Measurements from ENCODE around the gene TENT5A.
"Not testable (repeated sequence)": the region's sequence is repeated elsewhere in the genome, so short reads cannot be mapped to it uniquely, and the experiment has no call there.

The TENT5A gene

GRCh38 chr6:81749707-81750106 is 2.8 kb downstream of the TENT5A start:
- no peak for DNase-seq

- DNase-seq: no peak
Observed at GRCh38 chr6:81748994-81749393, 3.5 kb downstream of the TENT5A start.

GRCh38 chr6:81747327-81747726 is 5.2 kb downstream of the TENT5A start:
- DNase-seq: no peak

- DNase-seq: no peak
Observed at GRCh38 chr6:81744131-81744530, 8.3 kb downstream of the TENT5A start.

- no peak for DNase-seq
Observed at GRCh38 chr6:81743649-81744048, 8.8 kb downstream of the TENT5A start.

GRCh38 chr6:81741689-81742088 is 10.8 kb downstream of the TENT5A start:
- no peak for DNase-seq

- DNase-seq: not testable (repeated sequence)
Observed at GRCh38 chr6:81740591-81740990, 11.9 kb downstream of the TENT5A start.

GRCh38 chr6:81739230-81740195 is 13.0 kb downstream of the TENT5A start:
- no peak for DNase-seq

GRCh38 chr6:81736428-81736827 is 16.1 kb downstream of the TENT5A start:
- DNase-seq: no peak

GRCh38 chr6:81735756-81736380 is 16.6 kb downstream of the TENT5A start:
- no peak for DNase-seq

GRCh38 chr6:81734500-81735150 is 17.9 kb downstream of the TENT5A start:
- DNase-seq: no peak

GRCh38 chr6:81734081-81734480 is 18.4 kb downstream of the TENT5A start:
- DNase-seq: no peak

GRCh38 chr6:81731814-81732213 is 20.7 kb downstream of the TENT5A start:
- no peak for DNase-seq

- no peak for DNase-seq
Observed at GRCh38 chr6:81727876-81728517, 24.5 kb downstream of the TENT5A start.

- no peak for DNase-seq
Observed at GRCh38 chr6:81725127-81725526, 27.4 kb downstream of the TENT5A start.

GRCh38 chr6:81722506-81723223 is 29.8 kb downstream of the TENT5A start:
- DNase-seq: no peak

- DNase-seq: no peak
Observed at GRCh38 chr6:81720427-81720826, 32.1 kb downstream of the TENT5A start.

- DNase-seq: no peak
Observed at GRCh38 chr6:81718126-81718525, 34.4 kb downstream of the TENT5A start.

- DNase-seq: no peak
Observed at GRCh38 chr6:81714684-81715083, 37.8 kb downstream of the TENT5A start.

- DNase-seq: no peak
Observed at GRCh38 chr6:81713205-81713604, 39.3 kb downstream of the TENT5A start.

- no peak for DNase-seq
Observed at GRCh38 chr6:81708113-81708699, 44.3 kb downstream of the TENT5A start.

GRCh38 chr6:81704700-81705099 is 47.8 kb downstream of the TENT5A start:
- no peak for DNase-seq
